ENCODE results near the gene NSUN3. TPM values are rescaled to one million over a fixed set of nuclear protein-coding genes. Genes with fewer than 3 reads are reported as not detected.

NSUN3 gene
- total and polyA plus RNA-seq, 8 donors, result 2.4 to 88.8 (median 16.9) TPM

GRCh38 chr3:94095111-94095510, 32.2 kb downstream of the NSUN3 start:
- Histone ChIP-seq H3K4me3 (no peak overlapping the region), H3K27ac (no peak overlapping the region), H3K4me1 (no peaks in the 10 kb centered on the region), H3K36me3 (peaks cover 20 to 87% (median 85%) of the 10 kb centered on the region in 4 donors), H3K9me3 (no peaks in the 10 kb centered on the region), H3K27me3 (no peaks in the 10 kb centered on the region)
- DNase-seq, result no peak
- intact Hi-C loops (cut with DNase I; ENCODE audit: low total_unique reads), result no loop called here
- no peak for TF ChIP-seq CTCF (IDR thresholded peaks at IDR 0.05)
- TF ChIP-seq EP300 (IDR thresholded peaks at IDR 0.05), result no peak
- no peak for TF ChIP-seq POLR2A (IDR thresholded peaks at IDR 0.05)
- no peak for TF ChIP-seq POLR2AphosphoS5 (IDR thresholded peaks at IDR 0.05)
- WGBS, 5 donors, result 96 to 100% (median 97%) methylated on average over 2 of the region's 2 CpGs

GRCh38 chr3:94098452-94098851, 35.6 kb downstream of the NSUN3 start:
- H3K9me3 ChIP-seq, result no peaks in the 10 kb centered on the region
- no peak overlapping the region for H3K4me3 ChIP-seq
- intact Hi-C loops (cut with DNase I; ENCODE audit: low total_unique reads), result no loop called here
- WGBS, 5 donors, result 67 to 86% (median 82%) methylated on average over 3 of the region's 3 CpGs
- TF ChIP-seq POLR2A (IDR thresholded peaks at IDR 0.05) (no peak), CTCF (IDR thresholded peaks at IDR 0.05) (no peak), EP300 (IDR thresholded peaks at IDR 0.05) (no peak), POLR2AphosphoS5 (IDR thresholded peaks at IDR 0.05) (no peak)
- no peak for DNase-seq
- no peaks in the 10 kb centered on the region for H3K4me1 ChIP-seq
- no peaks in the 10 kb centered on the region for H3K27me3 ChIP-seq
- peaks cover 20 to 84% (median 78%) of the 10 kb centered on the region in 4 donors for H3K36me3 ChIP-seq
- no peak overlapping the region for H3K27ac ChIP-seq

- Histone ChIP-seq H3K9me3 (no peaks in the 10 kb centered on the region), H3K4me1 (no peaks in the 10 kb centered on the region), H3K27me3 (no peaks in the 10 kb centered on the region), H3K4me3 (no peak overlapping the region), H3K27ac (no peak overlapping the region), H3K36me3 (peaks cover 20 to 86% (median 83%) of the 10 kb centered on the region in 4 donors)
- intact Hi-C loops (cut with DNase I; ENCODE audit: low total_unique reads), result no loop called here
- no peak for DNase-seq
- TF ChIP-seq CTCF (IDR thresholded peaks at IDR 0.05) (no peak), POLR2A (IDR thresholded peaks at IDR 0.05) (no peak), EP300 (IDR thresholded peaks at IDR 0.05) (no peak), POLR2AphosphoS5 (IDR thresholded peaks at IDR 0.05) (no peak)
- whole genome bisulfite sequencing, 5 donors, result 75 to 92% (median 90%) methylated on average over 1 of the region's 1 CpG
Observed at GRCh38 chr3:94099311-94099710, 36.5 kb downstream of the NSUN3 start.

GRCh38 chr3:94101860-94102259, 39.0 kb downstream of the NSUN3 start:
- Histone ChIP-seq H3K4me1 (peaks cover 0 to 5% (median 3%) of the 10 kb centered on the region in 4 donors), H3K27me3 (no peaks in the 10 kb centered on the region), H3K4me3 (no peak overlapping the region), H3K36me3 (peaks cover 4 to 68% (median 66%) of the 10 kb centered on the region in 4 donors), H3K27ac (no peak overlapping the region), H3K9me3 (no peaks in the 10 kb centered on the region)
- 64 to 70% (median 68%) methylated on average over 4 of the region's 4 CpGs for WGBS, 5 donors
- intact Hi-C loops (cut with DNase I; ENCODE audit: low total_unique reads), result no loop called here
- TF ChIP-seq CTCF (IDR thresholded peaks at IDR 0.05) (no peak), POLR2AphosphoS5 (IDR thresholded peaks at IDR 0.05) (no peak), POLR2A (IDR thresholded peaks at IDR 0.05) (no peak), EP300 (IDR thresholded peaks at IDR 0.05) (no peak)
- no peak for DNase-seq

Measured in stomach (tissue), 9 donors.